Activated CD8-positive, alpha-beta memory T cell treated with anti-CD3 and anti-CD28 coated beads for 48 hours (primary cell): ENCODE results near the gene MRPS14.
"Not testable (repeated sequence)": the region's sequence is repeated elsewhere in the genome, so short reads cannot be mapped to it uniquely, and the experiment has no call there.

Experiments
- DNase-seq, 3 experiments: peaks; one replicate each; pipeline ENCODE4 v3.0.0-alpha.2; 2020; ENCODE audit warnings: low read depth in 2 of 3, low spot score in 2 of 3

Gene MRPS14

GRCh38 chr1:175023043-175023921 is at the start of gene MRPS14:
MRPS14 (minus strand) TSS chr1:175023425; CDS start chr1:175023408, 17 bp downstream.
- DNase-seq, result peak; percentile 86 to 95 (median 94)

GRCh38 chr1:175072099-175072951 is 49.1 kb upstream of the MRPS14 start:
- DNase-seq, result peak in 2 of 3 experiments; percentile 2 to 10

GRCh38 chr1:175071276-175071943 is 48.2 kb upstream of the MRPS14 start:
- DNase-seq, result no peak

- no peak for DNase-seq
These were observed 47.6 kb upstream of the MRPS14 start for GRCh38 chr1:175070818-175071217.

- no peak for DNase-seq
These were observed 44.3 kb upstream of the MRPS14 start, which contains the start of gene TNN for GRCh38 chr1:175067362-175068106. TNN (plus strand) TSS chr1:175067833; CDS start chr1:175077419, 9,586 bp downstream.

- DNase-seq, result no peak
These were observed 39.6 kb upstream of the MRPS14 start for GRCh38 chr1:175062858-175063257.

- no peak for DNase-seq
These were observed 39.1 kb upstream of the MRPS14 start for GRCh38 chr1:175062339-175062738.

GRCh38 chr1:175054736-175055135 is 31.5 kb upstream of the MRPS14 start:
- no peak for DNase-seq

- DNase-seq, result no peak
These were observed 27.8 kb upstream of the MRPS14 start for GRCh38 chr1:175050992-175051391.

GRCh38 chr1:175045519-175045918 is 22.3 kb upstream of the MRPS14 start:
- DNase-seq, result no peak

- no peak for DNase-seq
These were observed 21.9 kb upstream of the MRPS14 start for GRCh38 chr1:175045097-175045496.

GRCh38 chr1:175044591-175044990 is 21.4 kb upstream of the MRPS14 start:
- DNase-seq, result not testable (repeated sequence)

- DNase-seq, result no peak
These were observed 20.6 kb upstream of the MRPS14 start for GRCh38 chr1:175043824-175044223.

- DNase-seq, result no peak
These were observed 19.4 kb upstream of the MRPS14 start for GRCh38 chr1:175042650-175043049.

- DNase-seq, result no peak
These were observed 17.2 kb upstream of the MRPS14 start for GRCh38 chr1:175040324-175040879.

GRCh38 chr1:175037416-175037815 is 14.2 kb upstream of the MRPS14 start:
- DNase-seq, result no peak

- DNase-seq, result no peak
These were observed 13.3 kb upstream of the MRPS14 start for GRCh38 chr1:175036476-175036875.

- no peak for DNase-seq
These were observed 12.6 kb upstream of the MRPS14 start for GRCh38 chr1:175035865-175036264.

- no peak for DNase-seq
These were observed 11.6 kb upstream of the MRPS14 start for GRCh38 chr1:175034775-175035174.

GRCh38 chr1:175033953-175034352 is 10.7 kb upstream of the MRPS14 start:
- DNase-seq, result no peak
